ENCODE data around the gene ZMYND19.
A peak's percentile ranks its signal among the peaks of the same experiment; 100 is the strongest.
"Not testable (repeated sequence)": the region's sequence is repeated elsewhere in the genome, so short reads cannot be mapped to it uniquely, and the experiment has no call there.

The ZMYND19 gene

GRCh38 chr9:137535120-137535428 is 55.2 kb downstream of the ZMYND19 start:
- Mint-ChIP-seq H3K4me3 (no peak overlapping the region), H3K27me3 (no peaks in the 10 kb centered on the region), H3K9me3 (no peaks in the 10 kb centered on the region), H3K27ac (no peak overlapping the region), H3K4me1 (ENCODE audit: low read depth in 2 of 2) (peaks cover 20% of the 10 kb centered on the region in 2 donors), H3K36me3 (ENCODE audit: insufficient read depth) (peaks cover 10% of the 10 kb centered on the region)
- ATAC-seq (replicated peaks) (no peak), DNase-seq (no peak)

- DNase-seq, result no peak
- Mint-ChIP-seq H3K4me3 (no peak overlapping the region), H3K27me3 (no peaks in the 10 kb centered on the region), H3K36me3 (ENCODE audit: insufficient read depth) (peaks cover 10% of the 10 kb centered on the region), H3K4me1 (ENCODE audit: low read depth in 2 of 2) (peaks cover 20% of the 10 kb centered on the region in 2 donors), H3K27ac (peak overlapping the region in 1 of 2 donors; percentile 48), H3K9me3 (no peaks in the 10 kb centered on the region)
- ATAC-seq (replicated peaks), result peak; percentile 47
Measured at GRCh38 chr9:137534256-137535119, 55.8 kb downstream of the ZMYND19 start.

DNA sequence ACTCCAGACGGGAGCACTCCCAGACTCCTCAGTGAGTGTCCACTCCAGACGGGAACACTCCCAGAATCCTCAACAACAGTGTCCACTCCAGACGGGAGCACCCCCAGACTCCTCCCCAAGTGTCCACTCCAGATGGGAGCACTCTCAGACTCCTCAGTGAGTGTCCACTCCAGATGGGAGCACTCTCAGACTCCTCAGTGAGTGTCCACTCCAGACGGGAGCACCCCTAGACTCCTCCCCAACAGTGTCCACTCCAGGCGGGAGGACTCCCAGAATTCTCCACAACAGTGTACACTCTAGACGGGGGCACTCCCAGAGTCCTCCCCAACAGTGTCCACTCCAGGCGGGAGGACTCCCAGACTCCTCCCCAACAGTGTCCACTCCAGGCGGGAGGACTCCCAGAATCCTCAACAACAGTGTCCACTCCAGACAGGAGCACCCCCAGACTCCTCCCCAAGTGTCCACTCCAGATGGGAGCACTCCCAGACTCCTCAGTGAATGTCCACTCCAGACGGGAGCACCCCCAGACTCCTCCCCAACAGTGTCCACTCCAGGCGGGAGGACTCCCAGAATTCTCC is 57.3 kb downstream of the ZMYND19 start:
- DNase-seq; H3K27ac Mint-ChIP-seq; H3K27me3 Mint-ChIP-seq; H3K9me3 Mint-ChIP-seq; H3K4me3 Mint-ChIP-seq; ATAC-seq (replicated peaks): not testable (repeated sequence)
- Mint-ChIP-seq H3K36me3 (ENCODE audit: insufficient read depth) (peaks cover 10% of the 10 kb centered on the region), H3K4me1 (ENCODE audit: low read depth in 2 of 2) (peaks cover 20% of the 10 kb centered on the region in 2 donors)

Data from effector memory CD8-positive, alpha-beta T cell (primary cell).